ENCODE data around the gene LYPD6B.

GRCh38 chr2:149143734-149144133 lies 105.2 kb downstream of the LYPD6B start:
- TF ChIP-seq EZH2 (IDR thresholded peaks at IDR 0.05; ENCODE audit: borderline replicate concordance, low read length) = no peak
- TF ChIP-seq, protein P1, sequence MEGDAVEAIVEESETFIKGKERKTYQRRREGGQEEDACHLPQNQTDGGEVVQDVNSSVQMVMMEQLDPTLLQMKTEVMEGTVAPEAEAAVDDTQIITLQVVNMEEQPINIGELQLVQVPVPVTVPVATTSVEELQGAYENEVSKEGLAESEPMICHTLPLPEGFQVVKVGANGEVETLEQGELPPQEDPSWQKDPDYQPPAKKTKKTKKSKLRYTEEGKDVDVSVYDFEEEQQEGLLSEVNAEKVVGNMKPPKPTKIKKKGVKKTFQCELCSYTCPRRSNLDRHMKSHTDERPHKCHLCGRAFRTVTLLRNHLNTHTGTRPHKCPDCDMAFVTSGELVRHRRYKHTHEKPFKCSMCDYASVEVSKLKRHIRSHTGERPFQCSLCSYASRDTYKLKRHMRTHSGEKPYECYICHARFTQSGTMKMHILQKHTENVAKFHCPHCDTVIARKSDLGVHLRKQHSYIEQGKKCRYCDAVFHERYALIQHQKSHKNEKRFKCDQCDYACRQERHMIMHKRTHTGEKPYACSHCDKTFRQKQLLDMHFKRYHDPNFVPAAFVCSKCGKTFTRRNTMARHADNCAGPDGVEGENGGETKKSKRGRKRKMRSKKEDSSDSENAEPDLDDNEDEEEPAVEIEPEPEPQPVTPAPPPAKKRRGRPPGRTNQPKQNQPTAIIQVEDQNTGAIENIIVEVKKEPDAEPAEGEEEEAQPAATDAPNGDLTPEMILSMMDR (IDR thresholded peaks at IDR 0.05; ENCODE audit: low read length) = no peak

Measured in OCI-LY1 (cell line).